ENCODE data around the gene SBK3.

GRCh38 chr19:55492362-55492944 is 52.9 kb downstream of the SBK3 start:
- TF ChIP-seq SMC3 (IDR thresholded peaks at IDR 0.05; ENCODE audit: low read depth, low read length), result no peak
- no peak for TF ChIP-seq GATA2 (CRISPR knock-in tag; IDR thresholded peaks at IDR 0.05)
- TF ChIP-seq, protein P1, sequence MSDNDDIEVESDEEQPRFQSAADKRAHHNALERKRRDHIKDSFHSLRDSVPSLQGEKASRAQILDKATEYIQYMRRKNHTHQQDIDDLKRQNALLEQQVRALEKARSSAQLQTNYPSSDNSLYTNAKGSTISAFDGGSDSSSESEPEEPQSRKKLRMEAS (IDR thresholded peaks at IDR 0.05; ENCODE audit: low read depth), result no peak
- no peak for TF ChIP-seq TAF1 (IDR thresholded peaks at IDR 0.05; ENCODE audit: borderline replicate concordance, low read depth, low read length)
- no peak for TF ChIP-seq EP300 (IDR thresholded peaks at IDR 0.05; ENCODE audit: borderline replicate concordance in 1 of 2, low read depth in 1 of 2, low read length in 1 of 2)
- TF ChIP-seq, protein P2, sequence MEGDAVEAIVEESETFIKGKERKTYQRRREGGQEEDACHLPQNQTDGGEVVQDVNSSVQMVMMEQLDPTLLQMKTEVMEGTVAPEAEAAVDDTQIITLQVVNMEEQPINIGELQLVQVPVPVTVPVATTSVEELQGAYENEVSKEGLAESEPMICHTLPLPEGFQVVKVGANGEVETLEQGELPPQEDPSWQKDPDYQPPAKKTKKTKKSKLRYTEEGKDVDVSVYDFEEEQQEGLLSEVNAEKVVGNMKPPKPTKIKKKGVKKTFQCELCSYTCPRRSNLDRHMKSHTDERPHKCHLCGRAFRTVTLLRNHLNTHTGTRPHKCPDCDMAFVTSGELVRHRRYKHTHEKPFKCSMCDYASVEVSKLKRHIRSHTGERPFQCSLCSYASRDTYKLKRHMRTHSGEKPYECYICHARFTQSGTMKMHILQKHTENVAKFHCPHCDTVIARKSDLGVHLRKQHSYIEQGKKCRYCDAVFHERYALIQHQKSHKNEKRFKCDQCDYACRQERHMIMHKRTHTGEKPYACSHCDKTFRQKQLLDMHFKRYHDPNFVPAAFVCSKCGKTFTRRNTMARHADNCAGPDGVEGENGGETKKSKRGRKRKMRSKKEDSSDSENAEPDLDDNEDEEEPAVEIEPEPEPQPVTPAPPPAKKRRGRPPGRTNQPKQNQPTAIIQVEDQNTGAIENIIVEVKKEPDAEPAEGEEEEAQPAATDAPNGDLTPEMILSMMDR (IDR thresholded peaks at IDR 0.05), result no peak
- no peak for TF ChIP-seq POLR2AphosphoS5 (IDR thresholded peaks at IDR 0.05; ENCODE audit: low read depth, low read length)
- TF ChIP-seq FOSL2 (IDR thresholded peaks at IDR 0.05; ENCODE audit: borderline replicate concordance, low read depth), result no peak
- no peak for TF ChIP-seq TCF12 (IDR thresholded peaks at IDR 0.05)
- TF ChIP-seq JUND (IDR thresholded peaks at IDR 0.05), result no peak
- TF ChIP-seq YY1 (IDR thresholded peaks at IDR 0.05; ENCODE audit: low read depth), result no peak
- no peak for TF ChIP-seq EZH2phosphoT487 (IDR thresholded peaks at IDR 0.05; ENCODE audit: borderline replicate concordance, low read depth)
- no peak for TF ChIP-seq FOXJ3 (CRISPR knock-in tag; IDR thresholded peaks at IDR 0.05)
- no peak for TF ChIP-seq ZBTB33 (IDR thresholded peaks at IDR 0.05; ENCODE audit: borderline replicate concordance, low read depth)
